ENCODE measurements around the gene THSD7A. TPM values are rescaled to one million over a fixed set of nuclear protein-coding genes. Genes with fewer than 3 reads are reported as not detected.
A peak's percentile ranks its signal among the peaks of the same experiment; 100 is the strongest.

Gene THSD7A
- total and polyA plus RNA-seq, 2 of the 8 experiments (the other 6 are each of a cell fraction or from before 2014, with no cell fraction given), result 0.44 to 1.2 TPM

GRCh38 chr7:11343136-11343535, 488.9 kb downstream of the THSD7A start:
- no peak overlapping the region for H4K91ac ChIP-seq (replicated peaks; ENCODE audit: insufficient read length, low read length)
- H3K4me3 ChIP-seq (ENCODE audit: extremely low read depth in 1 of 4, insufficient read depth in 2 of 4, low read depth in 3 of 4, low read length in 4 of 4), result no peak overlapping the region
- H2BK12ac ChIP-seq (ENCODE audit: low read depth, low read length), result no peak overlapping the region
- H2BK20ac ChIP-seq (ENCODE audit: low read length), result no peak overlapping the region
- peaks cover 0 to 5% (median 2%) of the 10 kb centered on the region in 4 experiments; a peak in 2 of 7 replicates for H3K4me1 ChIP-seq (replicated peaks in 1 of 4; ENCODE audit: control insufficient read depth in 3 of 4, insufficient read depth in 4 of 4, low read length in 3 of 4)
- H3K9ac ChIP-seq (replicated peaks in 1 of 4; ENCODE audit: extremely low read depth in 1 of 4, low read depth in 3 of 4, low read length in 3 of 4), result no peak overlapping the region
- H4K8ac ChIP-seq (ENCODE audit: extremely low read depth, insufficient read depth, low read length), result no peak overlapping the region
- H2AFZ ChIP-seq (ENCODE audit: low read length), result 0 out of 2 replicates have a peak overlapping the region, but pooled peaks have one; percentile 79
- no peak overlapping the region for H3K4ac ChIP-seq (replicated peaks; ENCODE audit: insufficient read length, low read depth, low read length)
- no peak overlapping the region for H3K14ac ChIP-seq (ENCODE audit: insufficient read length)
- H3K23ac ChIP-seq (ENCODE audit: insufficient read length), result no peak overlapping the region
- H2BK5ac ChIP-seq (ENCODE audit: low read depth, low read length), result no peak overlapping the region
- no peak overlapping the region for H3K4me2 ChIP-seq (ENCODE audit: insufficient read depth in 1 of 2, low read depth in 2 of 2, low read length in 2 of 2)
- no peak overlapping the region for H2AK5ac ChIP-seq (ENCODE audit: low read depth, low read length)
- peaks cover 0 to 2% (median 0%) of the 10 kb centered on the region in 4 experiments; a peak in 1 of 7 replicates for H3K27me3 ChIP-seq (replicated peaks in 1 of 4; ENCODE audit: control insufficient read depth in 3 of 4, extremely low read depth in 1 of 4, insufficient read depth in 3 of 4, low read length in 3 of 4)
- H3K79me1 ChIP-seq (ENCODE audit: low read depth, low read length), result no peaks in the 10 kb centered on the region
- H3K27ac ChIP-seq (ENCODE audit: low read depth, low read length), result no peak overlapping the region
- no peaks in the 10 kb centered on the region for H3K36me3 ChIP-seq (ENCODE audit: control insufficient read depth in 2 of 4, insufficient read depth in 4 of 4, low read length in 3 of 4)
- H2BK120ac ChIP-seq (replicated peaks; ENCODE audit: low read depth, low read length), result no peak overlapping the region
- H3K18ac ChIP-seq (ENCODE audit: extremely low read depth, low read length), result no peak overlapping the region
- no peaks in the 10 kb centered on the region for H4K20me1 ChIP-seq (replicated peaks in 1 of 2; ENCODE audit: control insufficient read depth in 1 of 2, insufficient read depth in 2 of 2, low read length in 2 of 2)
- CTCF ChIA-PET (ENCODE audit: partially characterized antibody), result interaction anchor here (0.6 to 2.1 kb wide), 17 partner anchors 11 to 761 kb away, joined by 3 to 20 read pairs (median 3); no protein-coding TSS in a partner anchor
- H2BK15ac ChIP-seq (ENCODE audit: low read length), result no peak overlapping the region
- no peak for FAIRE-seq
- no peaks in the 10 kb centered on the region for H3K23me2 ChIP-seq (ENCODE audit: low read depth, low read length)
- H3K56ac ChIP-seq (replicated peaks; ENCODE audit: insufficient read length, low read depth, low read length), result no peak overlapping the region
- no peaks in the 10 kb centered on the region for H3K79me2 ChIP-seq (ENCODE audit: control insufficient read depth in 1 of 2, insufficient read depth in 2 of 2, low read length in 2 of 2)
- no peak for DNase-seq (ENCODE audit: low read depth in 1 of 2, low spot score in 2 of 2)
- H3K9me3 ChIP-seq (ENCODE audit: insufficient read depth in 2 of 2, low read depth in 1 of 2, low read length in 1 of 2), result no peaks in the 10 kb centered on the region
- no peak overlapping the region for H4K5ac ChIP-seq (ENCODE audit: insufficient read length, low read depth, low read length)
- POLR2A ChIA-PET (ENCODE audit: partially characterized antibody), result no interaction called here
- no peak for TF ChIP-seq GABPA (IDR thresholded peaks at IDR 0.05; ENCODE audit: borderline replicate concordance, insufficient read depth, low read length)
- TF ChIP-seq CHD1 (IDR thresholded peaks at IDR 0.05; ENCODE audit: low read depth, low read length), result no peak
- TF ChIP-seq POLR2AphosphoS5 (IDR thresholded peaks at IDR 0.05; ENCODE audit: low read depth, low read length), result no peak
- TF ChIP-seq RXRA (IDR thresholded peaks at IDR 0.05; ENCODE audit: insufficient read depth, low read depth, low read length), result no peak
- TF ChIP-seq TAF1 (IDR thresholded peaks at IDR 0.05; ENCODE audit: low read depth, low read length), result no peak
- no peak for TF ChIP-seq EZH2 (IDR thresholded peaks at IDR 0.05; ENCODE audit: low read depth, low read length, severe bottlenecking)
- no peak for TF ChIP-seq SRF (IDR thresholded peaks at IDR 0.05; ENCODE audit: low read depth, low read length)
- no peak for TF ChIP-seq SP1 (IDR thresholded peaks at IDR 0.05; ENCODE audit: low read depth, low read length)
- no peak for TF ChIP-seq E2F6 (IDR thresholded peaks at IDR 0.05)
- no peak for TF ChIP-seq SP2 (IDR thresholded peaks at IDR 0.05; ENCODE audit: low read length)
- no peak for TF ChIP-seq SAP30 (IDR thresholded peaks at IDR 0.05; ENCODE audit: insufficient read depth, insufficient replicate concordance, low read length)
- no peak for TF ChIP-seq CTBP2 (IDR thresholded peaks at IDR 0.05; ENCODE audit: borderline replicate concordance, insufficient read depth, insufficient read length, low read length)
- TF ChIP-seq PHF8 (conservative IDR thresholded peaks at IDR 0.05; ENCODE audit: low read depth, low read length), result no peak
- TF ChIP-seq JUN (IDR thresholded peaks at IDR 0.05; ENCODE audit: low read depth, low read length), result no peak
- TF ChIP-seq SP4 (IDR thresholded peaks at IDR 0.05; ENCODE audit: low read length), result no peak
- TF ChIP-seq SIRT6 (IDR thresholded peaks at IDR 0.05; ENCODE audit: low read length), result no peak

Measured in H1 (cell line).